NCI-H345 treated with DMSO at 0.1 percent for 48 hours (cell line): Measurements from ENCODE around the gene FREM1.

ENCODE experiments used
- DNase-seq: peaks from one replicate; lab custom pipeline; 2025; ENCODE audit not compliant: unreplicated experiment; lab: John Stamatoyannopoulos, UW

FREM1 gene

DNA sequence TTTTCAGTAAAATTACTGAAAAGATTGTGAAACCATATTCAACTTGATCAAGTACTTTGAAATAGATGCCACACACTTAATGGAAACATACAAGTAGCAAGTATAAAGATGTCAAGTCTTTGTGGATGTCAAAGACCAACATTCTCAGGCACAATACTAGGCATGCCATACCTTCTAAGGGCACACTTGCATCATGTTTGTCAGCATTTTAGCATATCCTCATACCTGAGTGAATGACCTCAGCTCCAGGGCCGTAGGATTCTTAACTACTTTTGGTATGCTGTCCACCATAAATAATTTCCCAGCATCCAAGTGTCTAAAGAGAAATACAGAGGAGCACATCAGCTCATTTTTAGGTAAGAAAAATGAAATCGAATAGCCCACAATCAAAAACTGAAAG lies 86.4 kb downstream of the FREM1 start:
- no peak for DNase-seq

DNA sequence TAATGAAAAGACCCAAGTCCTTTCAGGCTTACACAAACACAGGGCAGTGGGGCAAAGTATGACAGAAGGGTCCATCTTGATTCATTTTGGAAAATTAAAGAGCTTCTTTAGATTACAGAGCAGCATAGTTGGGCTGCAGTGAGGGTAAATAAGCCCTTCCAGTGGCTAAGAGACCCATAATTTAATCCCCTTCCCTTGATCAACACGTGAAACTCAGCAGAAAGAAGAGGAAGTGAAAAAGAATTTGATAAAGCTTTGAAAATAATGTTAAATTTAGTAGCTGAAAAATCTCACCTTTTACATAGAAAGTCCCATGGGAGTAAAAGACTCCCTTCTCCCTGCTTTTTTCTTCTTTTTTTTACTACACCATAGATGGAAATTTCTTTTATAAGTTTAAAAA lies 87.6 kb downstream of the FREM1 start:
- no peak for DNase-seq

DNA sequence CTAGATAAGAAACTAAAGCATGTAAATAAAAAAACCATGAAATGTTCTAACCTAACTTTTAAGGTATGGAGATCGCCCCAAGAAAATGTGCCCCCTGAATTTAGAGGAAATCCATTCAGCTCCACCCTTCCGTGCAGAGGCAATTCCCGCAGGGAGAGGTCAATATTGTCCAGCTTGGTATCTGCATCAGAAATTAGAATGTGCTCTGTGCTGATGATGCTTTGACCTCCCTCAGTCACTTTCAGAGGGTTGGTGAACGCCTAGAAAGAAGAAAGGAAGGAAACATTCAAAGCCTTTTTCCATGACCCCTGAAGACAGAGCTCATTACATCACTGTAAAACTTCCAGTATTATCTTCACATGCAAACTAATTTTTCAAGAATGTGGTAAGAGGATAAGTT lies 91.0 kb downstream of the FREM1 start:
- no peak for DNase-seq

DNA sequence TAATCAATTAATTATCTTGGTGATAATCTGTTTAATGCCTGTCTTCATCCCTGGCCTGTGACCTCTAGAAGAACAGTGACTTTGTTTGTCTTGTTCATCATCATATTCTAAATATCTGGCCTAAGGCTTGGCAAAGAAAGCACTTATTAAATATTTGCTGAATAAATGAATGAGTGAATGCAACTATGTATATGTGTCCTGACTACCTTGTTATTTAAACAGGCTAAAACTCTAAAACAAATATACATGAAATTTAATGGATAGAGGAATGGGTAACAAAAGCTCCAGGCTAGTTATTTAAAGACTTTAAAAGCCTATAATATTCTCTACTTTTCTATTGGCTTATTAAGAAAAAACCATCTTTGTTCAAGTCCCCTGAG lies 96.0 kb downstream of the FREM1 start:
- DNase-seq: no peak

DNA sequence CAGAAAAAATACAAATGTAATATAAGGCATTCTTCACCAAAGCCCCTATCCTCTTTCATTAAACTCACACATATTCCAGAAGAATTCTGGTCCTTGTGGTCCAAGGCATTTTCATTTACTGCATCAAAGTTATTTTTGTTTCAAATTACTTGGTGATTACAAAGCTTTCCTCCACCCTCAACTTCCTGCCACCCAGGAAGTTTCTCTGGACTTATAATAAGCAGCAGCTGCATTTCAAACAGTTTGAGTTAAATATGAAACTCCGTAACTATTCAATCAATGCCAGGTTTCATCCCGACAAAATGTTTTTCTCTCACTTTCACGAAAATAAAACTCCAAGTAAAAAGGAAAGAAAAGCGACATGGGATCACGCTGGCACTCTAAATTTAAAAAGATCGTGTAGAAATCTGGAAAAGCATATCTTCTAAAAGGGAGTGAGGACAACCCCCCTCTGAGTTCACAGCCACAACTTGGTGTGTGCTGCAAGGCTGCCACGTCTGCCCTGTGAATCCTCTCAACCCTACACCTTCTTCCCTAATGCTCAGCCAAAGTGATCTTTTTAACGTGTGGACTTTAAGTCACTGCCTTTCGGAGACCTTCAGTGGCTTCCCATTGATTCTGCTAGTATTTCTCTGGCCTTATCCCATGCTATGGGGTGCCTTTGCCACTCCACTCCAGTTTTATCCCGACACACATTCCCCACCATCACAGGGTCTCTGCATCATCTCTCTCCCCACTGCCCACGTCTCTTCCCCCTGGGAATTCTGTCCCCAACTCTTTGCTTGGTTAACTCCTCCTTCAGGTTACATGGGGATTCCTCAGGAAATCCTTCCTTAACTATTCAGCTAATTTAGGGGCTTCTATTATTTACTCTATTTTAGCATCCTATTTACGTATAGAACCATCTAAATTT lies 96.6 kb downstream of the FREM1 start:
- DNase-seq: no peak

DNA sequence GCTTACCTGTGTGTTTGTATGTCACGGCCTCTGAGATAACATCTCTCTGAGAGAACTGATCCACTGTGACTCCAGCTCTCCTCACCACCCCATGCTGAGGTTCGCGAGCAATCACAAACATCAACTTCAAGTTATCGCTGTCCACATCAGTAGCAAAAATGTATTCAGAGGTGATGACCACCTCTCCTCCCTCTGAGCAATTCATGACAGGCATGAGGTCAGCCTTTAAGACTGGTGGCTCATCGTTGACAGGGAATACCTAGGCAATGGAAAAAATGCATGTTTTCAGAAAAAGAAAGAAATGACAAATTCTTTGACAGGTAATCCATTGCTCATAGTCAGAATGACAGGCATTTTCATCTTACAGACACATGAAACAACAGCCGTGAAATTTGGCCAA lies 97.4 kb downstream of the FREM1 start:
- no peak for DNase-seq

DNA sequence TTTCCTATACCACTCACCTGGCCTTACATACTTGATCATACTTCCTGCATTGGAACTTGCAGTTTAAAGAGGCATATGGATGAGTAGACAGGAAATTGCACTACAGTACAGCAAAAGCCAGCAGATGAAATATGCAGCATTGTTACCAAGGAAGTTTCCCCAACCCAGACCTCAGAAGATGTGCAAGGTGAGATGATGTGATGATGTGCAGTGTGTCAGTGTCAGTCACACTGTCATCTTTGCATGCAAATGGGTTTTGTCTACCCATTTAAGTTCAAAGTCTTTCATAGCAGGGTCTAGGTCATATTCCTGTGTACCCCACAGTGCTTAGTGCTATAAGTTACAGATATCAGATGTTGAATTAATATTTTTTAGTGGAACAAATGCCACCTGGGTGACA lies 98.4 kb downstream of the FREM1 start:
- DNase-seq: no peak

DNA sequence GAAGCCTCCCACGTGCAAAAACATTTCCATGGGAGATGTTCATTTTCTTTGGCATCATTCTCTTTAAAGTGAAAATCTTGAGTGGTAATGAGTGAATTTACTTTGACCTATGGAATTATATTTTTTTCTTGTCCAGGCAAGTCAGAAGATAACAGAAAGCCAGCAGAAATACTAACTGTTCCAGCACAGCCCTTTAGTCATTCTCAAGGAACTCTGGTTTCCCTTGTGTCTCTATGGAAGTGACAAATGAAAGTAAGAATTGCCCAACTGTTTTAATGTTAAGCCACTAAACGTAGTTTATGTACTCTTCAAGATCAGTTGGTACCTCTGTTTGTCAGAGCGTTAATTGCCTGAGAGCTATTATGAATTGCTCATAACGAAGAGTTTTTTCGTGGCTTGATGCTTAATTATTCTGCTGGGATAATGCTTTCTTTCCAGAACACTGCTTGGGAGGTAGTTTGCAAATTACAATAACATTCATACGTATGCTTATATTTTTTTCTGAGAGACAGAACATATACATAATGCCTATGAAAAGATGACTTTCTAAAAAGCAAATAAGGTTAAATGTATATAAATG lies 103.2 kb downstream of the FREM1 start:
- no peak for DNase-seq

DNA sequence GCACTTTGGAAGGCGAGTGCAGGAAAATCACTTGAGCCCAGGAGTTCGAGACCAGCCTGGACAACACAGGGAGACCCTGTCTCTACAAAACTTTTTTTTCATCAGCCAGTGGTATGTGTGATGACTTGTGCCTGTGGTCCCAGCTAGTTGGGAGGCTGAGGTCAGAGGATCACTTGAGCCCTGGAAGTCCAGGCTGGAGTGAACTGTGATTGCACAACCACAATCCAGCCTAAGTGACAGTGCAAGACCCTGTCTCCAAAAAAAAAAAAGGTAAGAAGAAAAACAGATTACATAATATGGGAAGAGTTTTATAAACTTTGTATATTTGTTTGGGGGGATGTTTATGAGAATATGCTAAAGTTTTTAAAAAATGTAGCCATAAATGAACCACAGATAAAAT lies 111.2 kb downstream of the FREM1 start:
- no peak for DNase-seq

DNA sequence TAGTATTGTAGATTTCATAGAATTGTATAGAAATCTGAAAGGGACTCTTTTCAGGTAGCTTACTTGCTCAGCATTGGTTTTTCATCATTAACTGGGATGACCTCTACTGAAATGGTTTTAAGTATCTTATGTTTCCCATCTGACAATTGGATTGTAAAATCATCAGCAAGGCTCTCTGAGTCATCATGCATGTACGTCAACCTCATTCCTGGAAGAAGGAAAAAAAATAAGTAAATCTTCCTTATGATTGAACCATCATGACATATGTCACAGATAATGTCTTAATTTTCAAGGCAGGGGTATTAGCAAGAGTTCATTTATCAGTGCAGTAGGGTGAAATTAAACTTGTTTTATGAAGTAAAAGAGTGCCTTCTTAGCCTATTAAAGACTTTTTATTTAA lies 112.8 kb downstream of the FREM1 start:
- no peak for DNase-seq

DNA sequence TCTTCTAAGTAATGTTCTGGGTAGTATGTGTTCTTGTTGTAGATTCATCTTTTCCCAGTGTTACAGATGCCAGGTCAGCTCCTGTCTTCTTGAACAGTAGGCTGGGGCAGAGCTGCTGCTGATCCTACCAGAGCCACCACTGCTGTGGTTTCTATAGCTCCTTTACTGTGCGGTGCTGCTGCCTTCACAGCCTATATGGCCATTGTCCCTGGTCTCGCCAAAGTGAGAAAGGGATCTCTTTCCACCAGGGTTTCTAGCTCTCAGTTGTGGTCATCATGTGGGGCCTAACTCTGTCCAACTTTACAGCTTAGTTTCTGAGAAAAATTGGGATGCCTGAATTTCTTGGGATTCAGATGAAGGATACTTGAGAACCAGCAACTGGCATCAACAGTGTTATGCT lies 116.8 kb downstream of the FREM1 start:
- no peak for DNase-seq

DNA sequence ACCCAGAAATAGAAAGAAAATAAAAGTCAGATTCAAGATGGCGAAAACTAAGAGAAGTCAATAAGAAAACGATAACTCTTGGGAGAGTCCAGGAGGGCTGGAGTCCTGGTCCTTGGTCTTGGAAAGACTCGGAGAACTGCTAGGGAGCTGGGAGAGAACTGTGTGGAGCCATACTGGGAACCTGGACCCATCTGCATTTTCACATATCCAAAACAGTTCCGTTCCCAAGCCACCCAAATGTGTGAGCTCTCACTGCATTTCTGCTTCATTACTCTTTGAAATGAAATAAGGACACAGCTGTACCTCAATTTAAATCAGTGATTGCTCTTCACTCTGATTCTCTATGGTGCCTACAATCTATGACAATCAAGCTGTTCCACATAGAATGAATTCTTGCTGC lies 119.6 kb downstream of the FREM1 start:
- DNase-seq: no peak

DNA sequence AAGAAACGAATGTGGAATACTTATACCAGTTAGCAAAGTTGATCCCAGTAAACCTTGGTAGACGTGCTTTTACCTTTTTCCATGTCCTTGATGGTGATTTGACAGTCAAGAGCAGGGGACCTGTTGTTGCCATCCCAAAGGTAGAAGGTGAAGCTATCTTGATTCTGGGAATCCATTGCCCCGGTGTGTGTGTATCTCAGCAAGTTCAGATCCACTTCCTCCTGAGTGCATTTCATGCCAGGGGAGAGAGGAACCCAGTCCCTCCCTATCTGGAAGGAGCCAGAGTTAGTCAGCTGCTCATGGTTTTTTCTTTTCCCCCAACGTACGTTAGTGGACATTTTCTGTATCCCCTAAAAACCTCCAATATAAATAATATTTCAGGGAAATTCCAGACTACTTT lies 121.4 kb downstream of the FREM1 start:
- no peak for DNase-seq

DNA sequence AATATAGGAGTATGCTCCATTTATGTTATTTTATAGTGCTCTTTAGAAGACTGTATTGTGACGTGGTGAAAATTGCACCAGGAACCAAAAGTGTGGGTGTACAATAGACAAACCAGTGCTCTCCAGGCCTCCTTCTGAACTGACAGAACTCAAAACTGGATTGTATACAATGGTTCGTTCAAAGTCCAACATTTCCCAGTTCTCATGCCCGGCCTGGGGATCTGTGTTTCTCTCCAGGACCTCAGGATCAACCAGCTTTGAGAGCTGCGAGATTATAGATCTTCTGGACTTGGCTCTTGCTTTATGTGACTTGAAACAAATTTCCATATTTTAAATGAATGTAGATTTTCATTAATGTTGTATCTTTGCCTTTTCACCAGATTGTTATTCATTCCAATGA lies 126.9 kb downstream of the FREM1 start:
- DNase-seq: no peak

DNA sequence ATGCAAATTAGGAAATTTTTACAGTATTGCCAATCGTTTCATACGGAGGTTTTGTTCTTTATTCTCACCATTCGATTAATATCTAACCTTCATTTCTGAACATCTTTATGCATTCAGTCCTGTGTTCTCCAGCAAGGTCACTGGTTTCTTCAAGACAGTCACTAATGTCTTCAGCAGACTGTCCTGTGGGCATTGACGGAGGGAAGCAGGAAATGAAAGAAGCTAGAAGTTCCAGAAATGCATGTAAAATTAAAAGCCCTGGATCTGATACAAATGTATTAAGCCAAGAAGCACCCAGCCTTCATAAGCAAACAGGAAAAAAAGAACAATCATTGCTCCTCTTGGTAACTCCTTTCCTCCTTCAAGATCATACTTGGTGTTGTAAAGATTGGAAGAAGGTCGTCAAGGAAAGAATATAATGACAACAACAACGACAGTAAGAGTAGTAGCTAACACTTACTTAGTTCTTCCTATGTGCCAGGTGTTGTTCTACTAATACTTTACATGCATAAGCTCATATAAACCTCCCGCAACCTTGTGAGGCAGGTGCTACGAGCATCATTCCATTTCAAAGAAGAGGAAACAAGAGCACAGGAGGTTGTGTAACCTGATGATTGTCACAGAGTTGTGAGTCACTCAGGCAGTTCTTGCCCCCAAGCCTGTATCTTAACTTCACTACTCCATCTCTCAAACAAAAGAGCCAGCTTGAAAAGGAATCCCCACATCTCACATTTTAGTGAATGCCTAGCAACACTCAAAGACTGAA lies 127.8 kb downstream of the FREM1 start:
- DNase-seq: no peak

DNA sequence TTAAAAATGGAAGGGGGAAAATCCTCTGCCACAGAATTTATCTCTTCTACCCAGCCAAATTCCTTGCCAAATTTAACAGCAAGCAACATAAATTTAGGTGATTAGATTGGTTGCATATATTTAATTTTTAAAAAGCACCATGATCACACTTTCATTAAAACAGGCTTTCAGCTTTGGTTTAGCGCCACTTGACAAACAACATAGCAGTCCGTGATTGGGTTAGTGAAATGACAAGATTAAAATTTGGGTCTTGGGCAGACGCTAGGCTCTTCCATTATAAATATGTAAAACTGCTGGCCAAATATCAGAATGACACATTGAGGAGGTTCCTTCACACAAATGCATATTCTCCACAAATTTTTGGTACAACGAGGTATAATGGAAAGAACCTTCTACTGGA lies 129.5 kb downstream of the FREM1 start:
- no peak for DNase-seq

DNA sequence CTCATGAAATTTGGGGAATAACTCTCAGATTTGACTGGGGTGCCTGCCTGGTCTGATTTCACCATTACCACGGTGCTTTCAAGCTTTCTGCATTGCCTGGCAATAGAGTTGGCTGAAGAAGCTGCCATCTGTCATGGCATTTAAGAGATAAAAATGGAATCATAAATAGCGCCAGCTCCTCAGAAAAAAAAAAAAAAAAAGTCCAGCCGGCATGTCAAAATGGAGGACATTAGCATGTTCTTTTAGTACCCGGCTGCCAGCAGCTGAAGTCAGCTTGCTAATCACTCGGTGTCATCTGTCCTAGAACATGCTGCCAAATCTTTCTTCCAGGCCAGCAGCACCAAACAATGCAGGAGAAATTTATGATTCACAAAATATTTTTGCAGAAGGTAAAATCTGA lies 130.0 kb downstream of the FREM1 start:
- DNase-seq: no peak

DNA sequence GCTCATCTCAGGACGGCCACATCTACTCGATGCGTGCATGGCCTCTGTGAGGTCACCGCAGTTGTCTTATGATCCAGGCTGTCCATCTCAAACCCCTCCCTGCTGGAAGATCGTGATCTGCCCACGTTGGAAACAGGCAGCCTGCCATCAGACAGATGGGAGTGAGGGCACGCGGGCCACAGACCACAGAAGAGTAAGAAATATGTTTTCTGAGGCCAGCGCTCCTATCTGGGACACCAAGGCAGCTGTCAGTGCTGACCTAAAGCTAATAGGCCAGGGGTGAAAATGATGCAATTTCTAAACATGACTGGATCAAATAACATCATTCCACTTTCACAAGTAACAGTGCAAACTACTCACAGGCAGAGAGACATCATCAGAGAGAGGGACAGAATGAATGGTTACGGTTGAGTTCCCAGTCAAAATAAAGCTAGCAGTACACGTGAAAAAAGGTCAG lies 130.6 kb downstream of the FREM1 start:
- DNase-seq: no peak

DNA sequence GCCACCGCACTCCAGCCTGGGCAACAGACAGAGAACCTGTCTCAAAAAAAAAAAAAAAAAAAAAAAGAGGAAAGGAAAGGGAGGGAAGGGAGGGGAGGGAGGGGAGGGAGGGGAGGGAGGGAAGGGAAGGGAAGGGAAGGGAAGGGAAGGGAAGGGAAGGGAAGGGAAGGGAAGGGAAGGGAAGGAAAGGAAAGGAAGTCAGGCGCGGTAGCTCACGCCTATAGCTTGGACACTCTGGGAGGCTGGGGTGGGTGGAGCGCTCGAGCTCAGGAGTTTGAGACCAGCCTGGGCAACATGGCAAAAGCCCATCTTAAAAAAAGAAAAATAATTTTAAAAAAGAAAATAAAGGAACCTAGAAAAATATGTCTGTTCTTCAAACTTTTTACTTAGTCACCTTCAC lies 131.7 kb downstream of the FREM1 start:
- DNase-seq: no peak

DNA sequence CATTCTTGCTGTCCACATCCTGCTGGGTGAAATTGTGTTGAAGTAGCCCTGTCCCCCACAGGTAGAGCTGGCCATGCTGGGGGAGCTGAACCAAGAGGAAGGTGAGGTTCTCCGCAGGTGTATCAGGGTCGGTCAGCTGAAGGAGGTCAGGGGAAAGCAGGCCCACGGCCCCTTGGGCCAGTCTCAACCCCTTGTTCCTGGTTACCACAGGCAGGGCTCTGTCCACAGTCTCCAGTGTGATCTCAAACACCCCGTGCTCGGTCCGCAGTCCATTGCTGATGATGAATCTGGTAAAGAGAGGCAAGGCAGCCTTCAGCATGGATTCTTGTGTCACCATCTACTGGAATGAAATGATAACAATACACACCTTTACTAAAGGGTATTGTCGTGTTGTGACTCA lies 134.3 kb downstream of the FREM1 start:
- no peak for DNase-seq

DNA sequence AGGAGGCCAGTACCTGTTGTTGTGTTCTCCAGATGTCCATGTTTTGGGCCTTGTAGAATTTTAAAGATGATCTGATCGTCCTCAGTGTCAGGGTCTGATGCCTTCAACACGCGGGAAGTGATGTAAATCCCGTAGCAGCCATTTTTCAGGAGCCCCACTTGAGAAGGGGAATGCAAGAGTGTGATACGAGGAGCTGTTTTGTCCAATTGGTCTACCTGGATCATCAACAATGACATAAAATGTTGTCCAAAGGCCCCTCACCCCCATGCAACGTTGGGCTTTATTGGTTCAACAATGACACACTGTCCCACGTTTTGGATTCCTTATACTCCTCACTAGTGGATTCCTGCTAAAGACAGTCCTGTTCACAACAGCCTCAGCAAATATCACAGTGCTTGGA lies 139.6 kb downstream of the FREM1 start:
- DNase-seq: no peak

DNA sequence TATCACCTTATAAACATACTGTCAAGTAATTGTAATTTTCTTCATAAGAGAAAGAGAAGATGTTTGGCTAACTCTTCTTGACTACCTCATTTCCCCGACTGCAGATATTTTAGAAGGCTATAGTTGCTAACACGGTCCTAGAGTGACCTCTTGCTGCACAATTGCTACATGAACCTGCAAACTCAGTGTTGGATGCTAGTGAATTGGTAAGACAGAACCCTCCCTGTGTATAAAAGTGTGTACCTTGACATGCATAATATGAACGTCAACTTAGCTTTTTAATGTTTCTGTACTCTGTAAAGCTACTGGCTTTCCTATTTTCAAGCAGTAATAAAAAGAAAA lies 141.0 kb downstream of the FREM1 start:
- no peak for DNase-seq
